Karpas-422 (cell line): Measurements from ENCODE around the gene PLXNA1. TPM values are rescaled to one million over a fixed set of nuclear protein-coding genes. Genes with fewer than 3 reads are reported as not detected.

Source experiments
- DNase-seq: peaks from one replicate; pipeline ENCODE4 v3.0.0-alpha.2; 2015
- H2AFZ ChIP-seq: fragments of 200-600 bp; sonication (generic); 2 replicates; pipeline ENCODE4 v1.6.1; 2014; ENCODE audit warnings: antibody characterized with exemption, low read length, mixed read lengths
- H3K27ac ChIP-seq: fragments of 200-600 bp; sonication (generic); 2 replicates; pipeline ENCODE4 v1.5.1; 2014; ENCODE audit warnings: mild to moderate bottlenecking, low read length, moderate library complexity
- H3K27me3 ChIP-seq: fragments of 200-600 bp; sonication (generic); 2 replicates; pipeline ENCODE4 v1.6.1; 2014; ENCODE audit warnings: low read length, mixed read lengths
- H3K36me3 ChIP-seq: fragments of 200-600 bp; sonication (generic); 2 replicates; pipeline ENCODE4 v1.6.1; 2014; ENCODE audit warnings: low read length, mixed read lengths; ENCODE audit not compliant: insufficient read depth
- H3K4me1 ChIP-seq: fragments of 200-600 bp; sonication (generic); 2 replicates; pipeline ENCODE4 v1.6.1; 2014; ENCODE audit warnings: mild to moderate bottlenecking, low read length, mixed read lengths
- H3K4me2 ChIP-seq: fragments of 200-600 bp; sonication (generic); 2 replicates; pipeline ENCODE4 v1.6.1; 2014; ENCODE audit warnings: low read length, low read depth, mild to moderate bottlenecking; ENCODE audit not compliant: poor library complexity, severe bottlenecking
- H3K4me3 ChIP-seq: fragments of 200-600 bp; sonication (generic); 2 replicates; pipeline ENCODE4 v1.5.1; 2014; ENCODE audit warnings: mild to moderate bottlenecking, antibody characterized with exemption, low read length, mixed read lengths
- H3K79me2 ChIP-seq: fragments of 200-600 bp; sonication (generic); 2 replicates; pipeline ENCODE4 v1.6.1; 2014; ENCODE audit warnings: mild to moderate bottlenecking, low read length, mixed read lengths
- H3K9ac ChIP-seq: fragments of 200-600 bp; sonication (generic); 2 replicates; pipeline ENCODE4 v1.6.0; 2014; ENCODE audit warnings: low read length
- H3K9me2 ChIP-seq: fragments of 200-600 bp; sonication (generic), shearing (Covaris generic); replicated peaks from 2 replicates; pipeline ENCODE4 v1.6.0; 2014; ENCODE audit warnings: mild to moderate bottlenecking, low read length, moderate library complexity; ENCODE audit not compliant: insufficient read depth
- H3K9me3 ChIP-seq: fragments of 300-700, 200-600 bp; sonication (generic); 2 replicates; pipeline ENCODE4 v1.6.1; 2014; ENCODE audit warnings: low read length, mixed read lengths
- H4K20me1 ChIP-seq: fragments of 200-600 bp; sonication (generic); 2 replicates; pipeline ENCODE4 v1.6.1; 2014; ENCODE audit warnings: mild to moderate bottlenecking, antibody characterized with exemption, low read length, low read depth; ENCODE audit not compliant: insufficient read depth
- total RNA-seq: library from RNA; depleted of rRNA; stranded (reverse); fragments of >200 nt; shearing (Covaris generic); gene quantifications from 2 replicates; pipeline ENCODE4 v1.2.3, GENCODE V29; 2014; ENCODE audit warnings: low replicate concordance

PLXNA1 gene
- total RNA-seq, 1 experiment from 2014 or later = 7.5 TPM

GRCh38 chr3:127018306-127018828, 35.5 kb downstream of the PLXNA1 start:
- Histone ChIP-seq H3K27ac (no peak overlapping the region), H3K36me3 (no peaks in the 10 kb centered on the region), H3K4me1 (peaks cover 31% of the 10 kb centered on the region)

GRCh38 chr3:127019449-127019848, 36.5 kb downstream of the PLXNA1 start:
- H3K27me3 ChIP-seq = no peaks in the 10 kb centered on the region
- H3K4me2 ChIP-seq = no peak overlapping the region
- H3K9ac ChIP-seq = no peak overlapping the region
- H3K36me3 ChIP-seq = no peaks in the 10 kb centered on the region
- peaks cover 23% of the 10 kb centered on the region for H3K4me1 ChIP-seq
- H2AFZ ChIP-seq = no peak overlapping the region
- no peak for DNase-seq
- H3K9me2 ChIP-seq = no peaks in the 10 kb centered on the region
- no peaks in the 10 kb centered on the region; the same call in 1 of the 2 replicates for H4K20me1 ChIP-seq
- no peaks in the 10 kb centered on the region for H3K9me3 ChIP-seq
- no peaks in the 10 kb centered on the region for H3K79me2 ChIP-seq
- no peak overlapping the region for H3K27ac ChIP-seq
- no peak overlapping the region for H3K4me3 ChIP-seq

More at GRCh38 chr3:127018306-127018828, 35.5 kb downstream of the PLXNA1 start:
- no peak overlapping the region for H3K9ac ChIP-seq
- no peaks in the 10 kb centered on the region for H3K79me2 ChIP-seq
- no peaks in the 10 kb centered on the region; the same call in 1 of the 2 replicates for H4K20me1 ChIP-seq
- H3K4me3 ChIP-seq = no peak overlapping the region
- no peak for DNase-seq
- no peaks in the 10 kb centered on the region for H3K27me3 ChIP-seq
- no peaks in the 10 kb centered on the region for H3K9me2 ChIP-seq
- H2AFZ ChIP-seq = no peak overlapping the region
- H3K9me3 ChIP-seq = no peaks in the 10 kb centered on the region
- no peak overlapping the region for H3K4me2 ChIP-seq

GRCh38 chr3:127020543-127020942, 37.6 kb downstream of the PLXNA1 start:
- H2AFZ ChIP-seq = no peak overlapping the region
- no peak overlapping the region for H3K4me3 ChIP-seq
- no peak overlapping the region for H3K27ac ChIP-seq
- DNase-seq = no peak
- no peaks in the 10 kb centered on the region for H3K36me3 ChIP-seq
- no peaks in the 10 kb centered on the region for H3K79me2 ChIP-seq
- H4K20me1 ChIP-seq = no peaks in the 10 kb centered on the region; the same call in 1 of the 2 replicates
- no peaks in the 10 kb centered on the region for H3K27me3 ChIP-seq
- H3K9ac ChIP-seq = no peak overlapping the region
- H3K4me1 ChIP-seq = peaks cover 14% of the 10 kb centered on the region
- no peaks in the 10 kb centered on the region for H3K9me2 ChIP-seq
- no peaks in the 10 kb centered on the region for H3K9me3 ChIP-seq
- no peak overlapping the region for H3K4me2 ChIP-seq

GRCh38 chr3:127022849-127023248, 39.9 kb downstream of the PLXNA1 start:
- Histone ChIP-seq H3K9me2 (no peaks in the 10 kb centered on the region), H3K9me3 (no peaks in the 10 kb centered on the region), H3K4me2 (no peak overlapping the region), H4K20me1 (0 out of 2 replicates have a peak, but pooled peaks cover 5% of the 10 kb centered on the region), H3K79me2 (no peaks in the 10 kb centered on the region), H3K36me3 (no peaks in the 10 kb centered on the region), H3K27ac (no peak overlapping the region), H3K4me1 (peaks cover 6% of the 10 kb centered on the region), H3K4me3 (no peak overlapping the region), H2AFZ (no peak overlapping the region), H3K27me3 (no peaks in the 10 kb centered on the region), H3K9ac (no peak overlapping the region)
- no peak for DNase-seq

- H3K27me3 ChIP-seq = no peaks in the 10 kb centered on the region
- no peak overlapping the region for H3K4me3 ChIP-seq
- no peak overlapping the region for H2AFZ ChIP-seq
- no peak overlapping the region for H3K9ac ChIP-seq
- no peaks in the 10 kb centered on the region for H3K79me2 ChIP-seq
- peaks cover 7% of the 10 kb centered on the region for H3K4me1 ChIP-seq
- no peak for DNase-seq
- no peaks in the 10 kb centered on the region for H3K36me3 ChIP-seq
- 0 out of 2 replicates have a peak, but pooled peaks cover 5% of the 10 kb centered on the region for H4K20me1 ChIP-seq
- H3K4me2 ChIP-seq = no peak overlapping the region
- H3K27ac ChIP-seq = no peak overlapping the region
- H3K9me3 ChIP-seq = no peaks in the 10 kb centered on the region
- no peaks in the 10 kb centered on the region for H3K9me2 ChIP-seq
Measured at GRCh38 chr3:127025456-127025855, 42.5 kb downstream of the PLXNA1 start.

GRCh38 chr3:127026036-127026435, 43.1 kb downstream of the PLXNA1 start:
- H3K79me2 ChIP-seq = no peaks in the 10 kb centered on the region
- H3K4me1 ChIP-seq = peaks cover 12% of the 10 kb centered on the region
- no peaks in the 10 kb centered on the region for H3K36me3 ChIP-seq
- H3K9me2 ChIP-seq = no peaks in the 10 kb centered on the region
- H3K27me3 ChIP-seq = no peaks in the 10 kb centered on the region
- no peak overlapping the region for H3K27ac ChIP-seq
- no peak overlapping the region for H3K9ac ChIP-seq
- 0 out of 2 replicates have a peak, but pooled peaks cover 5% of the 10 kb centered on the region for H4K20me1 ChIP-seq
- DNase-seq = no peak
- no peak overlapping the region for H3K4me3 ChIP-seq
- H3K4me2 ChIP-seq = no peak overlapping the region
- H2AFZ ChIP-seq = no peak overlapping the region
- no peaks in the 10 kb centered on the region for H3K9me3 ChIP-seq

GRCh38 chr3:127026661-127027060, 43.7 kb downstream of the PLXNA1 start:
- Histone ChIP-seq H3K9me3 (no peaks in the 10 kb centered on the region), H3K4me2 (no peak overlapping the region), H3K27me3 (no peaks in the 10 kb centered on the region), H2AFZ (no peak overlapping the region), H3K36me3 (no peaks in the 10 kb centered on the region), H3K9ac (no peak overlapping the region), H3K9me2 (no peaks in the 10 kb centered on the region), H3K79me2 (no peaks in the 10 kb centered on the region), H3K27ac (no peak overlapping the region), H3K4me1 (peaks cover 19% of the 10 kb centered on the region), H3K4me3 (no peak overlapping the region), H4K20me1 (0 out of 2 replicates have a peak, but pooled peaks cover 5% of the 10 kb centered on the region)
- DNase-seq = no peak

GRCh38 chr3:127027061-127027735, 44.3 kb downstream of the PLXNA1 start:
- Histone ChIP-seq H3K9me3 (no peaks in the 10 kb centered on the region), H3K79me2 (no peaks in the 10 kb centered on the region), H3K27ac (no peak overlapping the region), H3K27me3 (no peaks in the 10 kb centered on the region), H2AFZ (no peak overlapping the region), H3K36me3 (no peaks in the 10 kb centered on the region), H3K4me2 (no peak overlapping the region), H4K20me1 (0 out of 2 replicates have a peak, but pooled peaks cover 5% of the 10 kb centered on the region), H3K9ac (no peak overlapping the region), H3K4me3 (no peak overlapping the region), H3K4me1 (peaks cover 24% of the 10 kb centered on the region), H3K9me2 (no peaks in the 10 kb centered on the region)
- DNase-seq = no peak
